Kidney (tissue), 14 donors: Measurements from ENCODE around the gene SLC25A48. TPM values are rescaled to one million over a fixed set of nuclear protein-coding genes. Genes with fewer than 3 reads are reported as not detected.
A peak's percentile ranks its signal among the peaks of the same experiment; 100 is the strongest.

Experiments used
- DNase-seq, 5 donors: peaks; one replicate each; pipeline ENCODE4 v3.0.0-alpha.2; 2013 to 2020
- FAIRE-seq: peaks from 2 replicates; lab custom pipeline; 2012; peaks lifted over from hg19 to GRCh38; lab: Jason Lieb, UNC
- H3K27ac ChIP-seq, 2 donors: one replicate each; pipeline ENCODE4 v1.7.0; 2013; ENCODE audit warnings: low read depth in 2 of 2, low read length in 2 of 2, inconsistent platforms in 1 of 2
- H3K27me3 ChIP-seq: one replicate; pipeline ENCODE4 v1.7.1; 2013; ENCODE audit warnings: low read length, inconsistent platforms; ENCODE audit not compliant: control insufficient read depth, insufficient read depth
- H3K36me3 ChIP-seq, 3 donors: one replicate each; pipeline versions ENCODE4 v1.7.0 to v1.7.1; 2013; ENCODE audit warnings: low read length in 3 of 3, control low read depth in 1 of 3, inconsistent platforms in 1 of 3; ENCODE audit not compliant: insufficient read depth in 3 of 3, control insufficient read depth in 2 of 3
- H3K4me1 ChIP-seq, 3 donors: one replicate each; pipeline versions ENCODE4 v1.7.0 to v1.7.1; 2013; ENCODE audit warnings: low read length in 3 of 3, inconsistent platforms in 1 of 3, low read depth in 1 of 3; ENCODE audit not compliant: control insufficient read depth in 2 of 3, insufficient read depth in 2 of 3
- H3K4me3 ChIP-seq, 3 donors: one replicate each; pipeline versions ENCODE4 v1.7.0 to v1.8.1; 2013; ENCODE audit warnings: low read length in 3 of 3, control low read depth in 1 of 3, inconsistent platforms in 1 of 3
- H3K9ac ChIP-seq, 3 donors: one replicate each; pipeline versions ENCODE4 v1.7.0 to v1.7.1; 2013; ENCODE audit warnings: low read length in 3 of 3, control low read depth in 1 of 3, inconsistent platforms in 1 of 3
- H3K9me3 ChIP-seq, 3 donors: one replicate each; pipeline versions ENCODE4 v1.7.0 to v1.7.1; 2013; ENCODE audit warnings: low read length in 3 of 3, control low read depth in 1 of 3, inconsistent platforms in 1 of 3; ENCODE audit not compliant: control insufficient read depth in 2 of 3, insufficient read depth in 1 of 3
- intact Hi-C: fragments of 100-400 bp; cut with DNase I; formaldehyde crosslinking; loops from one replicate; pipeline ENCODE4 v1.11.1; 2022
- polyA plus RNA-seq: library from polyadenylated mRNA; stranded (reverse); fragments of 350-450 nt; fragmentation: Illumina TruSeq; extraction: RNeasy Lipid Tissue Mini Kit (QIAGEN cat#74804); gene quantifications from one replicate; pipeline ENCODE4 v1.2.3, GENCODE V29; 2014; ENCODE audit warnings: low read depth, low replicate concordance; ENCODE audit not compliant: insufficient read depth
- total RNA-seq: library from RNA; stranded (reverse); fragmentation: NEBNext Ultra II Directional; extraction: Animal tissue kit (Norgen Biotek cat#: 25700); gene quantifications from one replicate; pipeline ENCODE4 v1.2.1, GENCODE V29; 2021
- TF ChIP-seq, protein P1 (sequence below): IDR thresholded peaks from 3 replicates; pipeline ENCODE4 v1.5.1; 2012; ENCODE audit warnings: mild to moderate bottlenecking, moderate library complexity, borderline replicate concordance; ENCODE audit not compliant: insufficient read depth; ENCODE audit errors: extremely low read depth
- donor health status: control.
- donor health status: control.
- donor health status: control.
- donor health status: control.
- donor health status: control.
- donor health status: DM: yes; HTN: yes; CAD: no.
- donor health status: Normal renal cell carcinoma (clear cell type).

The SLC25A48 gene
- total and polyA plus RNA-seq, 2 donors from 2014 or later: 1.7 to 10.4 TPM

- intact Hi-C loops: no loop called here
- FAIRE-seq (no peak), DNase-seq (no peak)
- H3K36me3 ChIP-seq: no peaks in the 10 kb centered on the region
- H3K9me3 ChIP-seq: no peaks in the 10 kb centered on the region
- H3K4me3 ChIP-seq: no peak overlapping the region
- H3K27ac ChIP-seq: no peak overlapping the region
- H3K27me3 ChIP-seq: no peaks in the 10 kb centered on the region
- H3K4me1 ChIP-seq: peaks cover 0 to 11% (median 8%) of the 10 kb centered on the region in 3 donors
- TF ChIP-seq, protein P1, sequence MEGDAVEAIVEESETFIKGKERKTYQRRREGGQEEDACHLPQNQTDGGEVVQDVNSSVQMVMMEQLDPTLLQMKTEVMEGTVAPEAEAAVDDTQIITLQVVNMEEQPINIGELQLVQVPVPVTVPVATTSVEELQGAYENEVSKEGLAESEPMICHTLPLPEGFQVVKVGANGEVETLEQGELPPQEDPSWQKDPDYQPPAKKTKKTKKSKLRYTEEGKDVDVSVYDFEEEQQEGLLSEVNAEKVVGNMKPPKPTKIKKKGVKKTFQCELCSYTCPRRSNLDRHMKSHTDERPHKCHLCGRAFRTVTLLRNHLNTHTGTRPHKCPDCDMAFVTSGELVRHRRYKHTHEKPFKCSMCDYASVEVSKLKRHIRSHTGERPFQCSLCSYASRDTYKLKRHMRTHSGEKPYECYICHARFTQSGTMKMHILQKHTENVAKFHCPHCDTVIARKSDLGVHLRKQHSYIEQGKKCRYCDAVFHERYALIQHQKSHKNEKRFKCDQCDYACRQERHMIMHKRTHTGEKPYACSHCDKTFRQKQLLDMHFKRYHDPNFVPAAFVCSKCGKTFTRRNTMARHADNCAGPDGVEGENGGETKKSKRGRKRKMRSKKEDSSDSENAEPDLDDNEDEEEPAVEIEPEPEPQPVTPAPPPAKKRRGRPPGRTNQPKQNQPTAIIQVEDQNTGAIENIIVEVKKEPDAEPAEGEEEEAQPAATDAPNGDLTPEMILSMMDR: no peak
- no peak overlapping the region for H3K9ac ChIP-seq
Measured at GRCh38 chr5:135883441-135883840, 49.0 kb downstream of the SLC25A48 start.

DNA sequence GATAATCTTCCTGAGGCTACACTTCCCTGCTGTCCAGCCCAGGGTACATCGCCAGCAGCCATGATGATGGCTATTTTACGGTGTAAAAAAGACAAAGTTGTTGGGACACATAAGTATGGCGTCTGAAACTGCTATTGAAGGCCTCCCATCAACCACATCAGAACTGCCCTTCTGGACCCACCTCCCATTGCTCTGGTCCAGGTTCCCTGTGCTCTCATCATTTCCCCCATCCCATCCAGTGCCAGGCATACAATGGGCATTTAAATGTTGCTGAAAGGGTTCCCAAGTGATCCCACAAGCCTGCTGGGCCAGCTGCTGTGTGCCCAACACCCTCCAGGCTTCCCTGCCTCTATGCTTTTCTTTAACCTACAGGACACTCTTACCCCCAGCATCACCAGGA, 50.6 kb downstream of the SLC25A48 start:
- no peaks in the 10 kb centered on the region for H3K36me3 ChIP-seq

DNA sequence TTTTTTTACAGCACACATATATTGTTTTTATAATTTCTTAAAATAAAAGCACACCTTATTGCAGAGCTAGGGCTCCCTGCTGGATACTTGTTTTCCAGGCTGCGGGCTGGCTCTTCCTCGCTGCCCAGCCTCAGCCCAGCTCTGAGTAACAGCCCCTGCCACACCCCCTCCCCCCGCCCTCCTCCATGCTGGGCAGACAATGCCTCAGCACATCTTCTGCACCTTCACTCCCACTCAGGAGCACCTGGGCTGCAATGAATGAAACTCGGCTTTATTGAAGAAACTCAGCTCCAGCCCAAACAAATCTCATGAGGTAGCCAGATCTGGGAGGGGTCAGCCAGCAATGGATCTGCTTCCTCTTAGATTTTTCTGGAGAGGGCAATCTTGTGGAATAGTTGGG, 51.7 kb downstream of the SLC25A48 start:
- FAIRE-seq: no peak
- no peak overlapping the region for H3K27ac ChIP-seq
- H3K4me3 ChIP-seq: no peak overlapping the region
- TF ChIP-seq, protein P1: no peak
- no peaks in the 10 kb centered on the region for H3K27me3 ChIP-seq
- H3K36me3 ChIP-seq: no peaks in the 10 kb centered on the region
- no peaks in the 10 kb centered on the region for H3K9me3 ChIP-seq
- H3K4me1 ChIP-seq: peaks cover 0 to 4% (median 0%) of the 10 kb centered on the region in 3 donors
- intact Hi-C loops: no loop called here
- DNase-seq: no peak
- no peak overlapping the region for H3K9ac ChIP-seq

More for the DNA sequence above, 50.6 kb downstream of the SLC25A48 start:
- Histone ChIP-seq H3K9me3 (no peaks in the 10 kb centered on the region), H3K4me1 (peaks cover 0 to 6% (median 5%) of the 10 kb centered on the region in 3 donors), H3K9ac (no peak overlapping the region), H3K27ac (no peak overlapping the region), H3K4me3 (no peak overlapping the region), H3K27me3 (no peaks in the 10 kb centered on the region)
- no peak for FAIRE-seq
- TF ChIP-seq, protein P1: no peak
- no peak for DNase-seq
- intact Hi-C loops: no loop called here

DNA sequence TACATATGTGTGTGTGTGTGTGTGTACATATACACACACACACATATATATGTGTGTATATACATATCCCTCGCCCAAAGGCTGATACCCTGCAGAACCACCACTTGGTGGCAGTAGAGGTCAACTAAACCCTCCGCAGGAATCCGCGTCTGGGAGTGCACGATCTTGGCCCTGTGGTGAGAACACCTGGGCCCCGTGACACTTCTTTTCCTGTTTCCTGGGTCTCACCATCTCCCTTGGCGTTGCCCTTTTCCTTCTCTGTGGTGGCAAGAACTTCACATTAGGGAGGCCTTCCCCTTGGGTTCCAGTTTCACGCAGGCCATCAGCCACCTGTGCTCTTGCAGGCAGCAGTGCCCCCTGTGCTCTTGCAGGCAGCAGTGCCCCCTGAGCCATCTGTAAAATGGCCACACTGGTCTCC, 53.0 kb downstream of the SLC25A48 start:
- H3K27ac ChIP-seq: no peak overlapping the region
- peaks cover 0 to 2% (median 0%) of the 10 kb centered on the region in 3 donors for H3K4me1 ChIP-seq
- H3K36me3 ChIP-seq: no peaks in the 10 kb centered on the region
- H3K9ac ChIP-seq: no peak overlapping the region
- peak; percentile 17 for FAIRE-seq
- H3K27me3 ChIP-seq: no peaks in the 10 kb centered on the region
- H3K4me3 ChIP-seq: no peak overlapping the region
- TF ChIP-seq, protein P1: peak; percentile 87
- intact Hi-C loops: no loop called here
- no peaks in the 10 kb centered on the region for H3K9me3 ChIP-seq
- DNase-seq: peak in 4 of 5 donors; percentile 73 to 84 (median 78)
